Fibroblast of lung (primary cell): ENCODE results near the gene NTMT2. TPM values are rescaled to one million over a fixed set of nuclear protein-coding genes. Genes with fewer than 3 reads are reported as not detected.
A peak's percentile ranks its signal among the peaks of the same experiment; 100 is the strongest.

ENCODE experiments used
- DNase-seq, 2 donors: peaks; one replicate each; pipeline versions ENCODE4 v3.0.0 to v3.0.0-alpha.2; 2010; ENCODE audit warnings: low read depth in 2 of 2
- H2AFZ ChIP-seq: 2 replicates; pipeline ENCODE4 v1.5.1; 2012; ENCODE audit warnings: low read length, control low read depth, inconsistent platforms
- H3K27ac ChIP-seq: 2 replicates; pipeline ENCODE4 v1.5.1; 2011; ENCODE audit warnings: low read length, control low read depth; ENCODE audit not compliant: insufficient read depth
- H3K27me3 ChIP-seq: 2 replicates; pipeline ENCODE4 v1.5.1; 2011; ENCODE audit warnings: mild to moderate bottlenecking, low read length; ENCODE audit not compliant: control insufficient read depth, insufficient read depth
- H3K36me3 ChIP-seq: 2 replicates; pipeline ENCODE4 v1.5.1; 2011; ENCODE audit warnings: low read length; ENCODE audit not compliant: control insufficient read depth, insufficient read depth
- H3K4me1 ChIP-seq: 2 replicates; pipeline ENCODE4 v1.5.1; 2011; ENCODE audit warnings: low read length; ENCODE audit not compliant: control insufficient read depth, insufficient read depth; ENCODE audit errors: extremely low read depth
- H3K4me2 ChIP-seq: 2 replicates; pipeline ENCODE4 v1.5.1; 2011; ENCODE audit warnings: low read length, control low read depth; ENCODE audit not compliant: insufficient read depth; ENCODE audit errors: extremely low read depth
- H3K4me3 ChIP-seq, 4 experiments: fragments of 200-600 bp in 1 of 4; sonication (generic) in 1 of 4; replicated peaks in 1 of 4; 2 replicates each; pipeline ENCODE4 v1.5.1; 2011 to 2016; ENCODE audit warnings: low read length in 4 of 4, low read depth in 3 of 4, mild to moderate bottlenecking in 3 of 4, control low read depth in 2 of 4, inconsistent platforms in 1 of 4, mixed read lengths in 1 of 4; ENCODE audit not compliant: insufficient read depth in 1 of 4; ENCODE audit errors: control extremely low read depth in 1 of 4
- H3K79me2 ChIP-seq: 2 replicates; pipeline ENCODE4 v1.5.1; 2012; ENCODE audit warnings: mild to moderate bottlenecking, low read length, inconsistent platforms; ENCODE audit not compliant: control insufficient read depth, insufficient read depth
- H3K9ac ChIP-seq: 2 replicates; pipeline ENCODE4 v1.5.1; 2011; ENCODE audit warnings: mild to moderate bottlenecking, low read length, control low read depth; ENCODE audit not compliant: insufficient read depth
- H3K9me3 ChIP-seq: 2 replicates; pipeline ENCODE4 v1.5.1; 2012; ENCODE audit warnings: low read depth, low read length; ENCODE audit not compliant: control insufficient read depth, insufficient read depth
- H4K20me1 ChIP-seq: 2 replicates; pipeline ENCODE4 v1.5.1; 2011; ENCODE audit warnings: low read length; ENCODE audit not compliant: control insufficient read depth, insufficient read depth; ENCODE audit errors: extremely low read depth
- EZH2 ChIP-seq: IDR thresholded peaks from 2 replicates; pipeline ENCODE4 v1.5.1; 2012; ENCODE audit warnings: low read length, control low read depth, mild to moderate bottlenecking; ENCODE audit errors: missing control alignments
- polyA plus RNA-seq, 2 donors: library from polyadenylated mRNA; depleted of rRNA in 1 of 2; stranded (reverse) in 1 of 2; unstranded in 1 of 2; fragments of >200 nt; gene quantifications; 2 replicates each; pipeline ENCODE4 v1.2.1, GENCODE V29; 2011 to 2012; ENCODE audit warnings: missing spikeins in 1 of 2
- total RNA-seq: library from RNA; depleted of rRNA; stranded (reverse); fragments of >200 nt; gene quantifications from 2 replicates; pipeline ENCODE4 v1.2.1, GENCODE V29; 2014
- TF ChIP-seq, protein P1 (sequence below), 2 donors: IDR thresholded peaks in 1 of 2; conservative IDR thresholded peaks in 1 of 2; 1 replicate in 1 of 2; 2 replicates in 1 of 2; pipeline ENCODE4 v1.5.1; 2011 to 2012; ENCODE audit warnings: low read length in 2 of 2, control low read depth in 1 of 2, inconsistent platforms in 1 of 2, low read depth in 1 of 2, mild to moderate bottlenecking in 1 of 2

NTMT2 gene
- total and polyA plus RNA-seq, 2 donors (not counting 1 experiment from before 2014, with no cell fraction given): not detected

DNA sequence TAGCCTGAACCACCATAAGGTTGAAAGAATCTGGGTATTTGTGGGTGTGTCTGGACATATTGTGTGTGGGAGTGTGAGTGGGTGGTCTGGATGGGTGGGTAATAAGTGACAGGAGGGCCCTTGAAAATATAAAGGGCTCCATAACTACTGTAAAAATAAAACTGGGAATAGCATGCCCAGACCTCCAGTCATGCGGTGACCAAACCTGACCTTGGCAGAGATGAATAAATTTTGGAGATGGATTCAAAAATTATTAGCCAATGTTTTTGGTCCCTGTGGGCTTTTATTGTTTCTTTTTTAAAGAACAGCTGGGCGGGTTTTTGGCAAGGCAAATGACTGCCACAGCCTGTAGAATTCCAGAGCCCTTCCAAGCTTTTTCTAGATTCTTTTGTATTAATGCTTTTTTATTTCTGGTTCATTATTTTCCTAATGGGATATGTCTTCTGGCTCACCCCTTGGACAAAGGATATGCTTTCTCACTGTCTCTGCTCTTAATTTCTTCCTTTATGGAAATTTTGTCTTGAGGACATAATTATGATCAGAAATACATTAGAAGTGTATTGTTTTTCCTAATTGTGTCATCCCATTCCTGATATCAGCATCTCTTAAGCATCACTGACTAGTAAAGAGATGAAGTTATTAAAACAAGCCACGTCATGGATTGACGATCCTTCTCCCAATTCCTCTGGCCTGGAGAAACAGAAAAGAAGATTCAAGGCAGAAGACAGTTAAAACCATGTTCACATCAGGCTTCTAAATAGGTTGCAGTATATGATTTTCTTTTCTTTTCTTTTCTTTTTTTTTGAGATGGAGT lies 69.5 kb downstream of the NTMT2 start:
- no peak overlapping the region for H3K4me3 ChIP-seq
- no peak overlapping the region for H3K27ac ChIP-seq
- H3K27me3 ChIP-seq: no peaks in the 10 kb centered on the region
- peaks cover 9% of the 10 kb centered on the region for H3K4me1 ChIP-seq
- peak in 1 of 2 donors; percentile 28 for DNase-seq
- no peaks in the 10 kb centered on the region for H3K36me3 ChIP-seq
- H3K9ac ChIP-seq: no peak overlapping the region
- H2AFZ ChIP-seq: no peak overlapping the region
- H4K20me1 ChIP-seq: no peaks in the 10 kb centered on the region
- H3K4me2 ChIP-seq: no peak overlapping the region
- no peak for TF ChIP-seq EZH2
- TF ChIP-seq, protein P1, sequence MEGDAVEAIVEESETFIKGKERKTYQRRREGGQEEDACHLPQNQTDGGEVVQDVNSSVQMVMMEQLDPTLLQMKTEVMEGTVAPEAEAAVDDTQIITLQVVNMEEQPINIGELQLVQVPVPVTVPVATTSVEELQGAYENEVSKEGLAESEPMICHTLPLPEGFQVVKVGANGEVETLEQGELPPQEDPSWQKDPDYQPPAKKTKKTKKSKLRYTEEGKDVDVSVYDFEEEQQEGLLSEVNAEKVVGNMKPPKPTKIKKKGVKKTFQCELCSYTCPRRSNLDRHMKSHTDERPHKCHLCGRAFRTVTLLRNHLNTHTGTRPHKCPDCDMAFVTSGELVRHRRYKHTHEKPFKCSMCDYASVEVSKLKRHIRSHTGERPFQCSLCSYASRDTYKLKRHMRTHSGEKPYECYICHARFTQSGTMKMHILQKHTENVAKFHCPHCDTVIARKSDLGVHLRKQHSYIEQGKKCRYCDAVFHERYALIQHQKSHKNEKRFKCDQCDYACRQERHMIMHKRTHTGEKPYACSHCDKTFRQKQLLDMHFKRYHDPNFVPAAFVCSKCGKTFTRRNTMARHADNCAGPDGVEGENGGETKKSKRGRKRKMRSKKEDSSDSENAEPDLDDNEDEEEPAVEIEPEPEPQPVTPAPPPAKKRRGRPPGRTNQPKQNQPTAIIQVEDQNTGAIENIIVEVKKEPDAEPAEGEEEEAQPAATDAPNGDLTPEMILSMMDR (conservative IDR thresholded peaks at IDR 0.05 in 1 of 2, IDR thresholded peaks at IDR 0.05 in 1 of 2; ENCODE audit: low read depth in 1 of 2, low read length in 2 of 2): no peak
- H3K79me2 ChIP-seq: no peaks in the 10 kb centered on the region
- H3K9me3 ChIP-seq: no peaks in the 10 kb centered on the region

- H3K79me2 ChIP-seq: no peaks in the 10 kb centered on the region
- no peak overlapping the region for H3K27ac ChIP-seq
- TF ChIP-seq, protein P1 (conservative IDR thresholded peaks at IDR 0.05 in 1 of 2, IDR thresholded peaks at IDR 0.05 in 1 of 2; ENCODE audit: low read depth in 1 of 2, low read length in 2 of 2): no peak
- no peak for TF ChIP-seq EZH2
- no peak overlapping the region for H3K4me3 ChIP-seq
- no peaks in the 10 kb centered on the region for H3K27me3 ChIP-seq
- H3K36me3 ChIP-seq: no peaks in the 10 kb centered on the region
- H3K9ac ChIP-seq: no peak overlapping the region
- DNase-seq: no peak
- peaks cover 9% of the 10 kb centered on the region for H3K4me1 ChIP-seq
- no peak overlapping the region for H3K4me2 ChIP-seq
- H2AFZ ChIP-seq: no peak overlapping the region
- H3K9me3 ChIP-seq: no peaks in the 10 kb centered on the region
- no peaks in the 10 kb centered on the region for H4K20me1 ChIP-seq
Observed at GRCh38 chr1:170217517-170218256, 71.9 kb downstream of the NTMT2 start.

GRCh38 chr1:170218257-170218650 lies 72.5 kb downstream of the NTMT2 start:
- no peak overlapping the region for H2AFZ ChIP-seq

More at GRCh38 chr1:170218257-170218650, 72.5 kb downstream of the NTMT2 start:
- H3K4me2 ChIP-seq: no peak overlapping the region
- H3K79me2 ChIP-seq: no peaks in the 10 kb centered on the region
- DNase-seq: peak in 1 of 2 donors; percentile 18
- H3K9me3 ChIP-seq: no peaks in the 10 kb centered on the region
- peaks cover 9% of the 10 kb centered on the region for H3K4me1 ChIP-seq
- no peak overlapping the region for H3K27ac ChIP-seq
- TF ChIP-seq EZH2: no peak
- TF ChIP-seq, protein P1 (conservative IDR thresholded peaks at IDR 0.05 in 1 of 2, IDR thresholded peaks at IDR 0.05 in 1 of 2; ENCODE audit: low read depth in 1 of 2, low read length in 2 of 2): no peak
- H3K9ac ChIP-seq: no peak overlapping the region
- no peaks in the 10 kb centered on the region for H4K20me1 ChIP-seq
- no peaks in the 10 kb centered on the region for H3K27me3 ChIP-seq
- no peaks in the 10 kb centered on the region for H3K36me3 ChIP-seq
- H3K4me3 ChIP-seq: no peak overlapping the region
